Testis (tissue), 2 donors: Measurements from ENCODE around the gene AMDHD2.
"Not testable (repeated sequence)": the region's sequence is repeated elsewhere in the genome, so short reads cannot be mapped to it uniquely, and the experiment has no call there.

ENCODE experiments used
- CTCF ChIP-seq, 3 experiments: fragments of 450-650 bp in 2 of 3; fragments of 200-600 bp in 1 of 3; sonication (generic) in 1 of 3; IDR thresholded peaks; one replicate each; pipeline ENCODE4 v1.5.1; 2016 to 2019; ENCODE audit warnings: antibody characterized with exemption in 3 of 3, mild to moderate bottlenecking in 2 of 3, moderate library complexity in 1 of 3
- POLR2A ChIP-seq: fragments of 450-650 bp; IDR thresholded peaks from one replicate; pipeline ENCODE4 v1.6.1; 2017; ENCODE audit warnings: antibody characterized with exemption, mild to moderate bottlenecking, moderate library complexity

GRCh38 chr16:2578905-2579304 lies 58.7 kb downstream of the AMDHD2 start:
- TF ChIP-seq CTCF (IDR thresholded peaks at IDR 0.05); POLR2A: not testable (repeated sequence)
